NT2/D1 (cell line): ENCODE data around the gene DAPK1.

Experiments used
- SUZ12 ChIP-seq: IDR thresholded peaks from 2 replicates; pipeline ENCODE4 v1.6.1; 2011; ENCODE audit not compliant: insufficient read length, insufficient read depth; ENCODE audit errors: extremely low read depth
- YY1 ChIP-seq: IDR thresholded peaks from 2 replicates; pipeline ENCODE4 v1.6.1; 2011; ENCODE audit not compliant: insufficient read length, insufficient read depth
- ZNF274 ChIP-seq: IDR thresholded peaks from 2 replicates; pipeline ENCODE4 v1.6.1; 2011; ENCODE audit warnings: mild to moderate bottlenecking, low read depth, low read length

DNA sequence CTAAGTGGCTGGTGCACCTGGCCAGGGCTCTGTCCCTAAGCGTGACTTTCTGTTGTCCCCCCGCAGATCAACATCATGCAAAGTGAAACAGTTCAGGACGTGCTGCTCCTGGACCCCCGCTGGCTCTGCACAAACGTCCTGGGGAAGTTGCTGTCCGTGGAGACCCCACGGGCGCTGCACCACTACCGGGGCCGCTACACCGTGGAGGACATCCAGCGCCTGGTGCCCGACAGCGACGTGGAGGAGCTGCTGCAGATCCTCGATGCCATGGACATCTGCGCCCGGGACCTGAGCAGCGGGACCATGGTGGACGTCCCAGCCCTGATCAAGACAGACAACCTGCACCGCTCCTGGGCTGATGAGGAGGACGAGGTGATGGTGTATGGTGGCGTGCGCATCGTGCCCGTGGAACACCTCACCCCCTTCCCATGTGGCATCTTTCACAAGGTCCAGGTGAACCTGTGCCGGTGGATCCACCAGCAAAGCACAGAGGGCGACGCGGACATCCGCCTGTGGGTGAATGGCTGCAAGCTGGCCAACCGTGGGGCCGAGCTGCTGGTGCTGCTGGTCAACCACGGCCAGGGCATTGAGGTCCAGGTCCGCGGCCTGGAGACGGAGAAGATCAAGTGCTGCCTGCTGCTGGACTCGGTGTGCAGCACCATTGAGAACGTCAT lies 208.5 kb downstream of the DAPK1 start:
- TF ChIP-seq SUZ12: no peak
- TF ChIP-seq YY1: no peak
- TF ChIP-seq ZNF274: no peak
